DND-41 (cell line): Measurements from ENCODE around the gene GUCA1C.

Experiments used
- CTCF ChIP-seq: IDR thresholded peaks from 2 replicates; pipeline ENCODE4 v1.5.1; 2012; ENCODE audit warnings: borderline replicate concordance, low read length, moderate library complexity, mild to moderate bottlenecking; ENCODE audit not compliant: poor library complexity, severe bottlenecking; ENCODE audit errors: extremely low read depth
- EZH2 ChIP-seq: IDR thresholded peaks from 3 replicates; pipeline ENCODE4 v1.6.1; 2012; ENCODE audit warnings: borderline replicate concordance, low read depth, mild to moderate bottlenecking, moderate library complexity, low read length, inconsistent platforms; ENCODE audit not compliant: severe bottlenecking

DNA sequence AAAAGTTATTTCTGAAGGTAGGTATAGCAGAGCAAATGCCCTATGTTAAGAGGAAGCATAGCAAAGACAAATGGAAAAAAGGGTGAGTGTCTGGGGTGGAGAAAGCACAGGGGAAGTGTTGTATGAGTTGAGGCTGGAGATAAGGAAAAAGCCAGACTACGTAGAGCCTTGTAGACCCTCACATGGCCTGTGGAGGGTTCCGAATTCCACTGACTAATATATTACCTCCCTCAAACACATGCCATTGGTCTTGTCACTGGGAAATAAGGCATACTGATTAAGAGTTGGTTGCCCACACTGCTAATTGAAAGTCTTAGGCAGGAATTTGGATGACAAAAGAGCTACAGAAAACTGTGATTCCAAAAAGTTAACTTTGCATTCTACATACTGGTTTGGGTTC lies 65.9 kb downstream of the GUCA1C start:
- TF ChIP-seq CTCF (no peak), EZH2 (no peak)
